Measurements from ENCODE around the gene TUBGCP3.

The TUBGCP3 gene

DNA sequence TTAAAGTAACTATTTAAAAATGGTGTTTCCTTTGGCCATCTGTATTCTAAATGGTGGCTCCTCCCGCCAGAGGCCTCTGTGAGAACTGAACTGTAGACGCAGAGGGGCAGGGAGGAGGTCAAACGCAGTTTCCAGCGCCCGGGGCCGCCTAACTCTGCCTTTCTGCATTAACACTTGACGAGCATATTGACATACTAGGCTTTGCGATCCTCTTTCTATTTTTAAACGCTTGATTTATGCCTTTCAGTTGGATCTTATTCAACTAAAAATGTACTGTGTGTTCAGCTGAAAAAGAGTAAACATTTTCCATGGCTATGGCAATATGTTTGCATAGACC is 137.1 kb downstream of the TUBGCP3 start:
- Histone ChIP-seq H3K27me3 (ENCODE audit: control insufficient read depth in 5 of 5, insufficient read depth in 4 of 5, low read length in 5 of 5) (peaks cover 10 to 32% (median 19%) of the 10 kb centered on the region in 5 donors), H3K9me3 (ENCODE audit: control insufficient read depth in 5 of 5, low read length in 5 of 5) (no peaks in the 10 kb centered on the region), H3K9ac (ENCODE audit: low read length in 5 of 5) (no peak overlapping the region), H3K4me3 (ENCODE audit: low read depth in 1 of 5, low read length in 5 of 5) (no peak overlapping the region), H3K36me3 (ENCODE audit: control insufficient read depth in 5 of 5, insufficient read depth in 5 of 5, low read length in 5 of 5) (no peaks in the 10 kb centered on the region), H3K4me1 (ENCODE audit: control insufficient read depth in 5 of 5, insufficient read depth in 5 of 5, low read length in 5 of 5) (no peaks in the 10 kb centered on the region), H3K27ac (ENCODE audit: low read depth, low read length) (no peak overlapping the region)

DNA sequence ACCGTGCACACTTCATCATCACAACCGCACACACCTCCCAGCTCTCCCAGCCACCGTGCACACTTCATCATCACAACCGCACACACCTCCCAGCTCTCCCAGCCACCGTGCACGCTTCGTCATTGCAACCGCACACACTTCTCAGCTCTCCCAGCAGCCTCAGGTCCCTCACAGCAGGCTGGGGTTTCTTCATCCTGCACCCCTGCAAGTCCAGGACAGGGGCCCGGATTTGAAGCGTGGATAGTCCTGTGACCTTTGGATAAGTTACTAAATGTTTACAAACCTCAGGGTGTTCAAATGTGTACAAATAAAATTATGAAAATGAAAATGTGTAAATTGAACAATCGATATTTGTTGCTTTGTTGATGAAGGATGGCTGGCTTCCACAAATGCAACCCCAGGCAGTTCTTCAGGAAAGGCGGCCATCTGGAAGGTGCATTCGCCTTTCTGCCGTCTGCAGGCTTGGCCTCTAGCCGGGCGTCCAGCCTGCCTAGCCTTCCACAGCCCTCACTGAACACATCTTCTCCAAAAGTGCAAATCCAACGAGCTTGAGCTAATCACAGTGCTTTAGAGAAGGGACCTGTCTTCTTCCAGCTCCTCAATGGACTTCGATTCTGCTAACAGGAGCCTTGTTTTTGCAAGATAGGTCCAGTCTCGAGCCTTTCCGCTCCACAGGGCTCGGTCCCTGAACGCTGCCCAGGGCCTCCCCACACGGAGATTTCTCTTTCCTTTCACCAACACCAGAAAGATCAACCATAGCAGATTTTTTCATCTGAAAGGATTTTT is 137.6 kb downstream of the TUBGCP3 start:
- H3K4me3 ChIP-seq (ENCODE audit: low read depth in 1 of 5, low read length in 5 of 5) = no peak overlapping the region
- H3K27me3 ChIP-seq (ENCODE audit: control insufficient read depth in 5 of 5, insufficient read depth in 4 of 5, low read length in 5 of 5) = peaks cover 13 to 32% (median 23%) of the 10 kb centered on the region in 5 donors
- no peaks in the 10 kb centered on the region for H3K9me3 ChIP-seq (ENCODE audit: control insufficient read depth in 5 of 5, low read length in 5 of 5)
- H3K4me1 ChIP-seq (ENCODE audit: control insufficient read depth in 5 of 5, insufficient read depth in 5 of 5, low read length in 5 of 5) = no peaks in the 10 kb centered on the region
- H3K27ac ChIP-seq (ENCODE audit: low read depth, low read length) = no peak overlapping the region
- H3K9ac ChIP-seq (ENCODE audit: low read length in 5 of 5) = no peak overlapping the region
- H3K36me3 ChIP-seq (ENCODE audit: control insufficient read depth in 5 of 5, insufficient read depth in 5 of 5, low read length in 5 of 5) = no peaks in the 10 kb centered on the region

DNA sequence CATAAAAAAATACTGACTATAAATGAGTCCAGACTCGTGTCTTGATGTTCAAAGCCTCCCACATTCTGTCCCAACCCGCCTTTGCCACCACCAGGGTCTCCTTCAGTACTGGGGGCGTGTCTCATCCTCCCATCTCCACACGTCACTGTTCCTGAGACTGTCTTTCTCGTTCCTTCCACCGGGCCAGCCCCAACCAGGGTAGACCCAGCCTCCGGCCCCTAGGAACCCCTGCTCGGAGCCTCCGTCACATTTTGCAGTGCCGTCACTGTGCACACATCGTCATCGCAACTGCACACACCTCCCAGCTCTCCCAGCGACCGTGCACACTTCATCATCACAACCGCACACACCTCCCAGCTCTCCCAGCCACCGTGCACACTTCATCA is 138.4 kb downstream of the TUBGCP3 start:
- Histone ChIP-seq H3K27me3 (ENCODE audit: control insufficient read depth in 5 of 5, insufficient read depth in 4 of 5, low read length in 5 of 5) (peaks cover 20 to 38% (median 31%) of the 10 kb centered on the region in 5 donors), H3K9ac (ENCODE audit: low read length in 5 of 5) (no peak overlapping the region), H3K9me3 (ENCODE audit: control insufficient read depth in 5 of 5, low read length in 5 of 5) (no peaks in the 10 kb centered on the region), H3K4me3 (ENCODE audit: low read depth in 1 of 5, low read length in 5 of 5) (no peak overlapping the region), H3K27ac (ENCODE audit: low read depth, low read length) (no peak overlapping the region), H3K4me1 (ENCODE audit: control insufficient read depth in 5 of 5, insufficient read depth in 5 of 5, low read length in 5 of 5) (no peaks in the 10 kb centered on the region), H3K36me3 (ENCODE audit: control insufficient read depth in 5 of 5, insufficient read depth in 5 of 5, low read length in 5 of 5) (no peaks in the 10 kb centered on the region)

DNA sequence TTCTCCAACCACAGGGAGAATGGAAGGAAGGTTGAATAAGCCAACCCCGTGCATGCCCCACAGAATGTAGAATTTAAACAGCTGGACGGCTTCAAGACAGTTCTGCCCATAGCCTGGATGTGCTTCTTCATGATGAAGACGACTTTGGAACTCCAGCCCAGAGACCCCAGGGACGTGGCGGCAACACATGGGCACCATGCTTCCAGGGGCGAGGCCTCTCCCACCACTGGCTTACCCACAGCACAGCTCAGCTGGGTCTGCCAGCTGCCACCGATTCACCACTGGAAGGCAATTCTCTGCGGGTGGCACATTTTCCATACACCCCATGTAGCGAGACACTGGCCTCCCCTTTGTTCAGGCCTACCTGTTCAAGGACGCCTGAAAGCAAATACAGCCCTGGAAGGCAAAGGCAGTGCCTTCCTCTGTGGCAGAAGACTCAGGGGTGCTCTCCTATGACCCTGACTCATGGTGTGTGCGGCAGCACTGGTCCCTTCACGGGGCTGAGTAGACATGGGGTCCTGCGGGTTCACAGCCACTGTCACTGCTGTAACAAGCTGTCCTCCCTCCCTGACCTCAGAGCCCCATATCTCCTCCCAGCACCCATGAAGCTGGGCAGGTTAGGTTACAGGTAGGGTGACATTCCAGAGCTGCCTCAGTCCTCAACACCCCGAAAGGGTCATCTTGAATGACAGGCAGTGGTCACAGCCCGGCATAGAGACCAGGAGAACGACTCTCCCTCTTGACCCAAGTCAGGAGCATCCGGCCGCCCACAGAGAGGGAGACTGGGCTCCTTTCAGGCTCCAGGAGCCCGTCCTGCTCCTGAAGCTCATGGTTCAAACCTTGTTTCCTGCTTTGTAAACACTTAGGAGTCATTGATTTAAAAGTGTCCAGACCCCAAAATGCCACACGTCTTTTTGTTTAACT is 139.1 kb downstream of the TUBGCP3 start:
- Histone ChIP-seq H3K4me3 (ENCODE audit: low read depth in 1 of 5, low read length in 5 of 5) (no peak overlapping the region), H3K9me3 (ENCODE audit: control insufficient read depth in 5 of 5, low read length in 5 of 5) (no peaks in the 10 kb centered on the region), H3K36me3 (ENCODE audit: control insufficient read depth in 5 of 5, insufficient read depth in 5 of 5, low read length in 5 of 5) (no peaks in the 10 kb centered on the region), H3K27ac (ENCODE audit: low read depth, low read length) (no peak overlapping the region), H3K4me1 (ENCODE audit: control insufficient read depth in 5 of 5, insufficient read depth in 5 of 5, low read length in 5 of 5) (peaks cover 0 to 1% (median 0%) of the 10 kb centered on the region in 5 donors), H3K27me3 (ENCODE audit: control insufficient read depth in 5 of 5, insufficient read depth in 4 of 5, low read length in 5 of 5) (peaks cover 22 to 36% (median 32%) of the 10 kb centered on the region in 5 donors), H3K9ac (ENCODE audit: low read length in 5 of 5) (no peak overlapping the region)

DNA sequence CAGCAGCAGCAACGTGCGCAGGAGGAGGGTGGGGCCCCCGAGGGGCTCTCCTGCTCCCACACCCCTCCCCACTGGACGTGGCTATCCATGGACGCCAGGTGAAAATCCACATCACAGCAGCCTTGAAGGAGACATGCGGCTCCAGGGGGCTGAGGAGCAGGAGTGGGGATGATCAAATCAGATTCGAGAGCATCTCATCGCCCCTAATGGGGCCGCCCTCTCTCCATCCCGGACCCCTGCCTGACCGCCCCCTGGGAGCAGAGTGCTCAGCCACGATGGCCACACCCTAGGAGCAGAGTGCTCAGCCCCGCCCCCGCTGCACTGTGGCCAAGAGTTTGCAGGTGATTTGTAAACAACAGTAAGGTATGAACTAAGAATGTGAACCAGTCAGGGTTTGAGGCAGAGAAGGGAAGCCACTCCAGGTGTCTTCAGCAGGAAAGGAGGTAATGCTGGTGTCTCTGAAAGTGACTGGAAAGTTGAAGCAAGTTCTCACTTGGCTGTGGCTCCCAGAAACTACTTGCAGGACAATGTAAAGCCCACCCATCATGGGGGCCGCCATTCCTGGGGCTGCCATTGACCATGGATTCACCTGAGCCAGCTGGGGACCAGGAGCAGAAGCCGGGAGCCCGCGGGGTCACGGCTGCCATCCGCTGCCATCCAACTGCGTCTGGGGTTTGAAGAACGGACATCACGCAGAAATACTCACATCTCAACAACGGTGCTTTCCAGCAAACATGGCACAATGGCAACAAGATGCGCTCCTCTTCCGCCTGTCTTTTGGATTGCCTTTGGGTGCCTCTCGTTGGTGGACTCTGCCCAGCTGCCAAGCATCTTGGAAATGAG is 140.0 kb downstream of the TUBGCP3 start:
- H3K9me3 ChIP-seq (ENCODE audit: control insufficient read depth in 5 of 5, low read length in 5 of 5) = no peaks in the 10 kb centered on the region
- peaks cover 0 to 6% (median 4%) of the 10 kb centered on the region in 5 donors for H3K4me1 ChIP-seq (ENCODE audit: control insufficient read depth in 5 of 5, insufficient read depth in 5 of 5, low read length in 5 of 5)
- no peak overlapping the region for H3K27ac ChIP-seq (ENCODE audit: low read depth, low read length)
- no peak overlapping the region for H3K4me3 ChIP-seq (ENCODE audit: low read depth in 1 of 5, low read length in 5 of 5)
- H3K36me3 ChIP-seq (ENCODE audit: control insufficient read depth in 5 of 5, insufficient read depth in 5 of 5, low read length in 5 of 5) = no peaks in the 10 kb centered on the region
- peaks cover 30 to 39% (median 35%) of the 10 kb centered on the region in 5 donors for H3K27me3 ChIP-seq (ENCODE audit: control insufficient read depth in 5 of 5, insufficient read depth in 4 of 5, low read length in 5 of 5)
- no peak overlapping the region for H3K9ac ChIP-seq (ENCODE audit: low read length in 5 of 5)

DNA sequence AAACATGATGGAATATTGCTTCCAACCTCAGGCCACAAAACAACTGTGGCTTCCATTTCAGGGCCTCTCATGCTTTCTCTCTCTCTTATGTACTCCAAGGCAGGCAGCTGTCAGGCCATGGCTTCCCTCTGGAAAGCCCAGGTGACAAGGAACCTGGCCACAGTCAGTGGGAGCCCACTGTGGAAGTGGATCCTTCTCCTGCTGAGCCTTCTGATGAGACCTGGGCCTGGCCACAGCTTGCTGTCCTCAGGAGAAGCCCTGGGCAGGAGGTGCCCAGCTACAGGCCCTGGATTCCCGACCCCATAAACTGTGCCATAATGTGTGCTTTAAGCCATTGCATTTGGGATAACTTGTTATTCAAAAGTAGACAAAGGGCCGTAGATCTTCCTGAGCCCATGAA is 140.6 kb downstream of the TUBGCP3 start:
- Histone ChIP-seq H3K9me3 (ENCODE audit: control insufficient read depth in 5 of 5, low read length in 5 of 5) (no peaks in the 10 kb centered on the region), H3K36me3 (ENCODE audit: control insufficient read depth in 5 of 5, insufficient read depth in 5 of 5, low read length in 5 of 5) (no peaks in the 10 kb centered on the region), H3K4me3 (ENCODE audit: low read depth in 1 of 5, low read length in 5 of 5) (no peak overlapping the region), H3K27ac (ENCODE audit: low read depth, low read length) (no peak overlapping the region), H3K27me3 (ENCODE audit: control insufficient read depth in 5 of 5, insufficient read depth in 4 of 5, low read length in 5 of 5) (peaks cover 36 to 41% (median 36%) of the 10 kb centered on the region in 5 donors), H3K4me1 (ENCODE audit: control insufficient read depth in 5 of 5, insufficient read depth in 5 of 5, low read length in 5 of 5) (peaks cover 0 to 6% (median 4%) of the 10 kb centered on the region in 5 donors), H3K9ac (ENCODE audit: low read length in 5 of 5) (no peak overlapping the region)

DNA sequence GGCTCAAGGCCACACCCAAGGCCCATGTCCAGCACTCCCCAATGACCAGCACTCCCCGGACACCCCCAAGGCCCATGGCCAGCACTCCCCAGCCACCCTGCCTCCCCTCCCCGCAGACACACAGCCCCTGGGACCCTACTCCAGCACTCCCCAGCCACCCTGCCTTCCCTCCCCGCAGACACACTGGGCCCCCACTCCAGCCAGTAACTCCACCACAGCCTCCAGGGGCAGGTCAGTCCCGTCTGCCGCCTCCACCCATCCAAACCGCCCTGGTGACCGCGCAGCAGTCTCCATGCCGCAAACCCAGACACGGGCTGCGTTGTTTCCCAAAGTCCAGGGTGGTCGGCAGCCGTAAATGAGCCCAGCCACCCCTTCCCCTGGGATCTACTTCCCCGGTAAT is 141.1 kb downstream of the TUBGCP3 start:
- Histone ChIP-seq H3K36me3 (ENCODE audit: control insufficient read depth in 5 of 5, insufficient read depth in 5 of 5, low read length in 5 of 5) (no peaks in the 10 kb centered on the region), H3K27ac (ENCODE audit: low read depth, low read length) (no peak overlapping the region), H3K27me3 (ENCODE audit: control insufficient read depth in 5 of 5, insufficient read depth in 4 of 5, low read length in 5 of 5) (peaks cover 33 to 43% (median 38%) of the 10 kb centered on the region in 5 donors), H3K9ac (ENCODE audit: low read length in 5 of 5) (no peak overlapping the region), H3K9me3 (ENCODE audit: control insufficient read depth in 5 of 5, low read length in 5 of 5) (no peaks in the 10 kb centered on the region), H3K4me3 (ENCODE audit: low read depth in 1 of 5, low read length in 5 of 5) (no peak overlapping the region), H3K4me1 (ENCODE audit: control insufficient read depth in 5 of 5, insufficient read depth in 5 of 5, low read length in 5 of 5) (peaks cover 0 to 6% (median 4%) of the 10 kb centered on the region in 5 donors)

DNA sequence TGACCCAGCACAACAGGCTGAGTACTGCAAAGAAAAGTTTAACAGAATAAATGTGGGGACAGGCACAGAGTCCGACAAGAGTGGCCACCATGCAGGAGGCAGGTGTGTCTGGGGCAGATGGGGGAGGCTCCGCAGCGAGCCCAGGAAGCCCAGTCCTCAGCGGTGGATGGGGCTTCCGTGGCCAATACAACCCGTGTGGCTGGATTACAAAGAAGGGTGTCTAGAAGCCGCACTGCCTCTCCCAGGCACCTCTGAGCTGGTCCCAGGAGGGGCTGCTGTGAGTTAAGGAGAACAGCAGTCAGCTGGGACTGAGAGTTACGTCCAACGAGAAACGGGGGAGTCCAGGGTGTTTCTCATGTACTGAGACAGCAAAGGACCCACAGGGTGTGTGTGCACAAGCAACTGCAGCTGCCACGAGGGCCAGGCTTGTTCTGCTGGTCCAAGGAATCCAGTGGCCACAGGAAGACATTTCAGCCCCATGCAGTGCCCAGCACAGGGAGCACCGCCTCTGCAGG is 141.5 kb downstream of the TUBGCP3 start:
- Histone ChIP-seq H3K27ac (ENCODE audit: low read depth, low read length) (no peak overlapping the region), H3K36me3 (ENCODE audit: control insufficient read depth in 5 of 5, insufficient read depth in 5 of 5, low read length in 5 of 5) (no peaks in the 10 kb centered on the region), H3K27me3 (ENCODE audit: control insufficient read depth in 5 of 5, insufficient read depth in 4 of 5, low read length in 5 of 5) (peaks cover 33 to 47% (median 42%) of the 10 kb centered on the region in 5 donors), H3K4me3 (ENCODE audit: low read depth in 1 of 5, low read length in 5 of 5) (no peak overlapping the region), H3K4me1 (ENCODE audit: control insufficient read depth in 5 of 5, insufficient read depth in 5 of 5, low read length in 5 of 5) (peaks cover 0 to 6% (median 4%) of the 10 kb centered on the region in 5 donors), H3K9ac (ENCODE audit: low read length in 5 of 5) (no peak overlapping the region), H3K9me3 (ENCODE audit: control insufficient read depth in 5 of 5, low read length in 5 of 5) (no peaks in the 10 kb centered on the region)

DNA sequence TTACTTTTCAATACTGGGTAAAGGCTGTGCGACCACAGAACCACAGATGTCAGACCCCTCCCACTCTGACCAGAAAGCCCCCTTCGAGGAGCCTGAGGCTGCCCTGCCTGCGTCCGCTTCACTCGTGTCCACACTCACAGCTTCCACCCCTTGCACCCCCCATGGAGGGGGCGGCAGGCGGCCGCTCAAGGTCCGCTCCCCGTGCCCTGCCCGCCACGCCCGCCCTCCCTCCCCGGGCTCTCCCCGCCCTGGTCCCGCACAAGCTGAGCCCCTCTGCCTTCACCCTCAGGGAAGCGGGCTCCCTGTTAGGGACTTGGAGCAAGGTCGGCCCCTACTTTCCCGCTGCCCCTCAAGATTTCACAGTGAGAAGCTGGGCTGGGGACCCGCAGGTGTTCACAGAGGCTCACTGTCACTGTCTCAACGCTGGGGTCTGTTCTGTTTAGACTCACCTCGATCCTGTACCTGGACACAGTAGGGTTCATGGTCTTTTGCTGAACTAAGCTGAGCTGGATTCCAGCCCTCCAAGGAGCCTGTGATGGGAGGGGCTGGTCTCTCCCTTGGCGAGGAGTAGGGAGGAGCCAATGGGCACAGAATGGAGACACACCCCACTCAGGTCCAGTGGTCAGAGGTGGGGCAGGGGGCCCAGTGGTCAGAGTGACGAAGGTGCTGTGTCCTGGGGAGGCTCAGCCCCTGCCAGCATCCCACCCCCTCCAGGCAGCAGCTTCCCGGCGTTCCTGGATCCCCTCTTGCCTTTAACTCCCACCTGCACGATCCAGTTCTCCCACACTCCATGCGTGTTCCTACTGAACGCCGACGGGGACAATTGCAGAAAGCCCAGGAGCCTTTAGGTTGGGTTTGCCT is 142.3 kb downstream of the TUBGCP3 start:
- H3K36me3 ChIP-seq (ENCODE audit: control insufficient read depth in 5 of 5, insufficient read depth in 5 of 5, low read length in 5 of 5) = no peaks in the 10 kb centered on the region
- H3K9me3 ChIP-seq (ENCODE audit: control insufficient read depth in 5 of 5, low read length in 5 of 5) = no peaks in the 10 kb centered on the region
- peaks cover 0 to 6% (median 4%) of the 10 kb centered on the region in 5 donors for H3K4me1 ChIP-seq (ENCODE audit: control insufficient read depth in 5 of 5, insufficient read depth in 5 of 5, low read length in 5 of 5)
- H3K27ac ChIP-seq (ENCODE audit: low read depth, low read length) = no peak overlapping the region
- no peak overlapping the region for H3K4me3 ChIP-seq (ENCODE audit: low read depth in 1 of 5, low read length in 5 of 5)
- H3K9ac ChIP-seq (ENCODE audit: low read length in 5 of 5) = no peak overlapping the region
- H3K27me3 ChIP-seq (ENCODE audit: control insufficient read depth in 5 of 5, insufficient read depth in 4 of 5, low read length in 5 of 5) = peaks cover 33 to 49% (median 45%) of the 10 kb centered on the region in 5 donors

Data from subcutaneous abdominal adipose tissue (tissue), 5 donors.